B cell (primary cell): ENCODE measurements around the gene SCARB2.

Experiments used
- EZH2 ChIP-seq: IDR thresholded peaks from 2 replicates; pipeline ENCODE4 v1.6.1; 2012; ENCODE audit warnings: borderline replicate concordance, low read depth, mild to moderate bottlenecking, moderate library complexity, low read length; ENCODE audit not compliant: insufficient read depth, poor library complexity, severe bottlenecking
- TF ChIP-seq, protein P1 (sequence below): fragments of 200-600 bp; IDR thresholded peaks from one replicate; pipeline ENCODE4 v1.8.0; 2022; ENCODE audit warnings: antibody characterized with exemption, mild to moderate bottlenecking

DNA sequence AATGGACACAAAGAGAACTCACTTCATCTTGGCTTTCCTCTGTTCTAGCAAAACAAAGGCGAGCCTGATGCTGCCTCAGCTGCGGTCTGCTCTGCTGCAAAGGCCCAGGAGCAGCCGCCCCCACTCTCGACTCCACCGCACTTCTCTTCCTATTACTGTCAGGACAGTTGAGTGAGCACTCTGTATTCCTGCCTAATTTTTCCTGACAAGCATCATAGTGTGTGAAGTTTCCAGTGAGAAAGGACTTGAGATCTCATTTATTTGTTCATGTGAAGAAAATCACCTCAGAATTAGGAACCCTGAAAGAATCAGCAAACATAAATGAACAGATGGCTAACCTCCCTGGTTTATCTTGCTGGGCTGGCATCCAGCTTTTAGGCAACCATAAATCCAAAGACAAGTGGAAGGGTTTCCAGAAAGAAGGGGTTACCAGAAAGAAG, 15.6 kb downstream of the SCARB2 start:
- no peak for TF ChIP-seq EZH2
- TF ChIP-seq, protein P1, sequence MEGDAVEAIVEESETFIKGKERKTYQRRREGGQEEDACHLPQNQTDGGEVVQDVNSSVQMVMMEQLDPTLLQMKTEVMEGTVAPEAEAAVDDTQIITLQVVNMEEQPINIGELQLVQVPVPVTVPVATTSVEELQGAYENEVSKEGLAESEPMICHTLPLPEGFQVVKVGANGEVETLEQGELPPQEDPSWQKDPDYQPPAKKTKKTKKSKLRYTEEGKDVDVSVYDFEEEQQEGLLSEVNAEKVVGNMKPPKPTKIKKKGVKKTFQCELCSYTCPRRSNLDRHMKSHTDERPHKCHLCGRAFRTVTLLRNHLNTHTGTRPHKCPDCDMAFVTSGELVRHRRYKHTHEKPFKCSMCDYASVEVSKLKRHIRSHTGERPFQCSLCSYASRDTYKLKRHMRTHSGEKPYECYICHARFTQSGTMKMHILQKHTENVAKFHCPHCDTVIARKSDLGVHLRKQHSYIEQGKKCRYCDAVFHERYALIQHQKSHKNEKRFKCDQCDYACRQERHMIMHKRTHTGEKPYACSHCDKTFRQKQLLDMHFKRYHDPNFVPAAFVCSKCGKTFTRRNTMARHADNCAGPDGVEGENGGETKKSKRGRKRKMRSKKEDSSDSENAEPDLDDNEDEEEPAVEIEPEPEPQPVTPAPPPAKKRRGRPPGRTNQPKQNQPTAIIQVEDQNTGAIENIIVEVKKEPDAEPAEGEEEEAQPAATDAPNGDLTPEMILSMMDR: no peak
